ENCODE data around the gene KRT12. TPM values are rescaled to one million over a fixed set of nuclear protein-coding genes. Genes with fewer than 3 reads are reported as not detected.
"Not testable (repeated sequence)": the region's sequence is repeated elsewhere in the genome, so short reads cannot be mapped to it uniquely, and the experiment has no call there.

The KRT12 gene
- total and polyA plus RNA-seq, 5 experiments from 2014 or later: not detected

DNA sequence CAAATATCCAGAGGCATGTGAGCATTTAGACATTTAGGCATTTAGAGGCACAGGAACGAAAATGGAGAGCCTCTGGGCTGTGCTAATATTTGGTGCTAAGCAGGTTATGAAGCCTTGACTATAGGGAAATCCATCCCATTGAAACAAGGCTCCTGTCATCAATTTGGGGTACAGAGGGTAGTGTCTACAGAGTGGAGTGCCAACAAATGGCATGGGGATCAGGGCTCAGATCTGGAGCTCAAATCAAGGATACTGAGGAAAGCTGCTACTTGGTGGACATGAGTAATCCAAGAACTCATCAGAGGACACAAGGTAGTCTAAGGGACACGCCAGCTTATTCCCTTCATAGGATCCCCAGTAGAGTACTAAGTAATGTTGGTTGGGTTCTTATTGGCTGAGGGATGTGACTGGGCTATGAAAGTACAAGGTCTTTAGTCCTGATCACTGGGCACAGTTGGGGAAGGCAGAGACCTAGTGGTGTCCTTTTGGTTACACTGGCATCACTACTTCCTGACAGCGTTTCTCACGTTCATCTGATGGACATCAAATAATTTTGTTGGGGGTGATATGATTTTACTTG, 49.8 kb downstream of the KRT12 start:
- Mint-ChIP-seq H3K4me1 (peaks cover 5 to 24% (median 17%) of the 10 kb centered on the region in 4 donors), H3K27me3 (peaks cover 18 to 30% (median 20%) of the 10 kb centered on the region in 5 donors), H3K36me3 (peaks cover 18 to 26% (median 22%) of the 10 kb centered on the region in 3 donors), H3K27ac (peak overlapping the region in 8 of 10 donors; percentile 18 to 95 (median 48)), H3K4me3 (peak overlapping the region; percentile 40 to 99 (median 71)), H3K9me3 (peaks cover 0 to 20% (median 4%) of the 10 kb centered on the region in 9 donors)
- ATAC-seq (no peak), DNase-seq (no peak)
- POLR2A ChIA-PET: interaction anchor here (1.6 kb wide), 1 partner anchor 871 kb away, joined by 8 read pairs; the partner anchor contains the start of gene EIF1

- peak overlapping the region in 2 of 10 donors; percentile 15 to 99 for H3K4me3 Mint-ChIP-seq
- POLR2A ChIA-PET: interaction anchor here (0.6 to 1.6 kb wide), 6 partner anchors 56 to 1019 kb away, joined by 3 to 9 read pairs (median 4); partner anchors contain the start of gene EIF1
- H3K4me1 Mint-ChIP-seq: peaks cover 4 to 24% (median 17%) of the 10 kb centered on the region in 4 donors
- peaks cover 0 to 20% (median 4%) of the 10 kb centered on the region in 9 donors for H3K9me3 Mint-ChIP-seq
- peaks cover 21 to 36% (median 23%) of the 10 kb centered on the region in 5 donors for H3K27me3 Mint-ChIP-seq
- peaks cover 16 to 23% (median 18%) of the 10 kb centered on the region in 3 donors for H3K36me3 Mint-ChIP-seq
- no peak for DNase-seq
- peak overlapping the region in 1 of 10 donors; percentile 95 for H3K27ac Mint-ChIP-seq
- ATAC-seq: no peak
Observed at GRCh38 chr17:40816569-40816968, 50.5 kb downstream of the KRT12 start.

DNA sequence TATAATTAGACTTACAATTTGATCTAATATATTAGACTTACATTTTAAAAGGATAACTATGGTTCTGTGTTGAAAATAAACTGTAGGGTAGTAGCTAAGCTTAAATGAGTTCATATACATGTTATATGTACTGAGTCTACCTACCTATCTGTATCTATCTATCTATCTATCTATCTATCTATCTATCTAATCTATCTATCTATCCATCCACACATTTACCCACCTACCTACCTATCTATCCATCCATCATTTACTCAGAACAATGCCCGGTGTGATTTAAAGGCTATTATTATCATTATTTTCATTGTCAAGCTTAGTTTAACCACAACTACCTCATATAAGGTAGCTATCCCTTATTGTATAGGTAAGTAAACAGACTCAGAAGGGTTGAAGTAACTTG, 51.6 kb downstream of the KRT12 start:
- peaks cover 15 to 23% (median 18%) of the 10 kb centered on the region in 3 donors for H3K36me3 Mint-ChIP-seq
- DNase-seq: no peak
- peaks cover 28 to 48% (median 30%) of the 10 kb centered on the region in 5 donors for H3K27me3 Mint-ChIP-seq
- POLR2A ChIA-PET: interaction anchor here (1.2 kb wide), 2 partner anchors 267 to 850 kb away, joined by 3 read pairs; no protein-coding TSS in a partner anchor
- no peak overlapping the region for H3K27ac Mint-ChIP-seq
- H3K4me3 Mint-ChIP-seq: no peak overlapping the region
- no peak for ATAC-seq
- H3K4me1 Mint-ChIP-seq: peaks cover 3 to 22% (median 17%) of the 10 kb centered on the region in 4 donors
- peaks cover 0 to 20% (median 4%) of the 10 kb centered on the region in 9 donors for H3K9me3 Mint-ChIP-seq

DNA sequence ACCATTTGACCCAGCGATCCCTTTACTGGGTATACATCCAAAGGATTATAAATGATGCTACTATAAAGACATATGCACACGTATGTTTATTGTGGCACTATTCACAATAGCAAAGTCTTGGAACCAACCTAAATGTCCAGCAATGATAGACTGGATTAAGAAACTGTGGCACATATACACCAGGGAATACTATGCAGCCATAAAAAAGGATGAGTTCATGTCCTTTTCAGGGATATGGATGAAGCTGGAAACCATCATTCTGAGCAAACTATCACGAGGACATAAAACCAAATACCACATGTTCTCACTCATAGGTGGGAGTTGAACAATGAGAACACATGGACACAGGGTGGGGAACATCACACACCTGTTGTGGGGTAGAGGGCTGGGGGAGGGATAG, 52.4 kb downstream of the KRT12 start:
- POLR2A ChIA-PET, H3K27ac Mint-ChIP-seq, ATAC-seq, H3K4me3 Mint-ChIP-seq, DNase-seq: not testable (repeated sequence)
- Mint-ChIP-seq H3K9me3 (peaks cover 0 to 15% (median 4%) of the 10 kb centered on the region in 9 donors), H3K4me1 (peaks cover 2 to 17% (median 14%) of the 10 kb centered on the region in 4 donors), H3K27me3 (peaks cover 31 to 55% (median 37%) of the 10 kb centered on the region in 5 donors), H3K36me3 (peaks cover 15 to 23% (median 18%) of the 10 kb centered on the region in 3 donors)

DNA sequence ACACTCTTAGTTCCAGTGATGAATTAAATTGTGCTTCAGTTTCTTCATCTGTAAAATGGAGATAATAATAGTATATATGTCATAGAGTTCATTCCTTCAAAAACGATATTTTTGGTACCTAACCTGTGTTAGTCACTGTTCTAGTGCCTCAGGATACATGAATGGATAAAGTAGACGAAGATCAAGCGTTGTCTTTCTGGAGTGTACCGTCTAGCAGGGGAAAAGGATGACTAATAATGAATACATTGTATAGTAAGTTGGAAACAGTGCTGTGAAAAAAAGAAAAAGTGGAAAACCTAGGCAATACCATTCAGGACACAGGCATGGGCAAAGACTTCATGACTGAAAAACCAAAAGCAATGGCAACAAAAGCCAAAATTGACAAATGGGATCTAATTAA, 53.2 kb downstream of the KRT12 start:
- no peak for ATAC-seq
- no peak for DNase-seq
- no peak overlapping the region for H3K27ac Mint-ChIP-seq
- POLR2A ChIA-PET: no interaction called here
- peaks cover 2 to 11% (median 10%) of the 10 kb centered on the region in 4 donors for H3K4me1 Mint-ChIP-seq
- H3K36me3 Mint-ChIP-seq: peaks cover 15 to 23% (median 18%) of the 10 kb centered on the region in 3 donors
- H3K4me3 Mint-ChIP-seq: no peak overlapping the region
- peaks cover 34 to 64% (median 43%) of the 10 kb centered on the region in 5 donors for H3K27me3 Mint-ChIP-seq
- H3K9me3 Mint-ChIP-seq: peaks cover 0 to 13% (median 4%) of the 10 kb centered on the region in 9 donors

DNA sequence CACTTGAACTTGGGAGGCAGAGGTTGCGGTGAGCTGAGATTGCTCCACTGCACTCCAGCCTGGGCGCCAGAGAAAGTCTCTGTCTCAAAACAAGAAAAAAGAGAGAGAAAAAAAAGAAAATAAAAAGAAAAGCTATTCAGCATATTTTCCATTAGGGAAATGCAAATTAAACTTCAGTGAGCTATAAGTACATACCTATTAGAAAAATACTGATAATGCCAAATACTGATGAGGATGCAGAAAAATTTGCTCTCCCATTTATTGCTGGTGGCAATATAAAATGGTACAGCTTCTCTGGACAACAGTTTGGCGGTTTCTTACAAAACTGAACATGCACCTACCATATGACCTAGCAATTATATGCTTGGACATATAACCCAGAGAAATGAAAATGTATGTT, 54.4 kb downstream of the KRT12 start:
- H3K9me3 Mint-ChIP-seq: peaks cover 0 to 9% (median 4%) of the 10 kb centered on the region in 9 donors
- H3K4me3 Mint-ChIP-seq: no peak overlapping the region
- DNase-seq: no peak
- no peak for ATAC-seq
- peaks cover 6 to 15% (median 10%) of the 10 kb centered on the region in 3 donors for H3K36me3 Mint-ChIP-seq
- H3K27me3 Mint-ChIP-seq: peaks cover 37 to 75% (median 48%) of the 10 kb centered on the region in 5 donors
- peaks cover 0 to 10% (median 4%) of the 10 kb centered on the region in 4 donors for H3K4me1 Mint-ChIP-seq
- POLR2A ChIA-PET: no interaction called here
- no peak overlapping the region for H3K27ac Mint-ChIP-seq

Other genes with a start within 250 kb of the KRT12 start
- 100 to 1,000 TPM in 1 of 2 experiments, 10 to 100 TPM in 1; 97.5 to 108 TPM for gene SMARCE1, start 219.4 kb downstream of the KRT12 start, total RNA-seq
- 100 to 1,000 TPM; 195 to 229 (median 220) TPM for gene SMARCE1, start 219.4 kb downstream of the KRT12 start, polyA plus RNA-seq
- gene KRT222, start 202.0 kb downstream of the KRT12 start, total RNA-seq: not detected
- under 1 TPM in 1 of 3 donors, not detected in 2; 0.09 TPM for gene KRT222, start 202.0 kb downstream of the KRT12 start, polyA plus RNA-seq
- not detected for gene KRT24, start 163.5 kb downstream of the KRT12 start, total RNA-seq
- not detected for gene KRT24, start 163.5 kb downstream of the KRT12 start, polyA plus RNA-seq
- gene KRT25, start 111.9 kb downstream of the KRT12 start, total RNA-seq: not detected
- not detected for gene KRT25, start 111.9 kb downstream of the KRT12 start, polyA plus RNA-seq
- gene KRT26, start 95.0 kb downstream of the KRT12 start, total RNA-seq: not detected
- gene KRT26, start 95.0 kb downstream of the KRT12 start, polyA plus RNA-seq: not detected
- not detected for gene KRT27, start 84.7 kb downstream of the KRT12 start, total RNA-seq
- gene KRT27, start 84.7 kb downstream of the KRT12 start, polyA plus RNA-seq: not detected
- not detected for gene KRT28, start 67.3 kb downstream of the KRT12 start, total RNA-seq
- gene KRT28, start 67.3 kb downstream of the KRT12 start, polyA plus RNA-seq: not detected
- 10 to 100 TPM; 47.8 to 53.7 TPM for gene KRT10, start 44.6 kb downstream of the KRT12 start, total RNA-seq
- 100 to 1,000 TPM; 185 to 239 (median 204) TPM for gene KRT10, start 44.6 kb downstream of the KRT12 start, polyA plus RNA-seq
- gene KRT20, start 18.0 kb upstream of the KRT12 start, total RNA-seq: not detected
- gene KRT20, start 18.0 kb upstream of the KRT12 start, polyA plus RNA-seq: not detected
- not detected for gene KRT23, start 70.4 kb upstream of the KRT12 start, total RNA-seq
- not detected for gene KRT23, start 70.4 kb upstream of the KRT12 start, polyA plus RNA-seq
- not detected for gene KRT39, start 99.7 kb upstream of the KRT12 start, total RNA-seq
- not detected for gene KRT39, start 99.7 kb upstream of the KRT12 start, polyA plus RNA-seq
- not detected for gene KRT40, start 117.1 kb upstream of the KRT12 start, total RNA-seq
- not detected for gene KRT40, start 117.1 kb upstream of the KRT12 start, polyA plus RNA-seq
- not detected for gene KRTAP3-3, start 126.9 kb upstream of the KRT12 start, total RNA-seq
- gene KRTAP3-3, start 126.9 kb upstream of the KRT12 start, polyA plus RNA-seq: not detected
- not detected for gene KRTAP3-2, start 132.7 kb upstream of the KRT12 start, total RNA-seq
- not detected for gene KRTAP3-2, start 132.7 kb upstream of the KRT12 start, polyA plus RNA-seq
- gene KRTAP3-1, start 141.9 kb upstream of the KRT12 start, total RNA-seq: not detected
- not detected for gene KRTAP3-1, start 141.9 kb upstream of the KRT12 start, polyA plus RNA-seq
- gene KRTAP1-5, start 160.0 kb upstream of the KRT12 start, total RNA-seq: not detected
- gene KRTAP1-5, start 160.0 kb upstream of the KRT12 start, polyA plus RNA-seq: not detected
- not detected for gene KRTAP1-4, start 163.0 kb upstream of the KRT12 start, total RNA-seq
- not detected for gene KRTAP1-4, start 163.0 kb upstream of the KRT12 start, polyA plus RNA-seq
- gene KRTAP1-3, start 167.7 kb upstream of the KRT12 start, total RNA-seq: not detected
- gene KRTAP1-3, start 167.7 kb upstream of the KRT12 start, polyA plus RNA-seq: not detected
- not detected for gene KRTAP1-1, start 174.2 kb upstream of the KRT12 start, total RNA-seq
- gene KRTAP1-1, start 174.2 kb upstream of the KRT12 start, polyA plus RNA-seq: not detected
- gene KRTAP2-1, start 180.1 kb upstream of the KRT12 start, total RNA-seq: not detected
- gene KRTAP2-1, start 180.1 kb upstream of the KRT12 start, polyA plus RNA-seq: not detected
- not detected for gene KRTAP2-2, start 188.0 kb upstream of the KRT12 start, total RNA-seq
- not detected for gene KRTAP2-2, start 188.0 kb upstream of the KRT12 start, polyA plus RNA-seq
- gene KRTAP2-3, start 192.9 kb upstream of the KRT12 start, total RNA-seq: not detected
- not detected for gene KRTAP2-3, start 192.9 kb upstream of the KRT12 start, polyA plus RNA-seq
- not detected for gene KRTAP2-4, start 198.7 kb upstream of the KRT12 start, total RNA-seq
- not detected for gene KRTAP2-4, start 198.7 kb upstream of the KRT12 start, polyA plus RNA-seq
- not detected for gene KRTAP4-7, start 216.9 kb upstream of the KRT12 start, total RNA-seq
- gene KRTAP4-7, start 216.9 kb upstream of the KRT12 start, polyA plus RNA-seq: not detected
- not detected for gene KRTAP4-8, start 230.9 kb upstream of the KRT12 start, total RNA-seq
- gene KRTAP4-8, start 230.9 kb upstream of the KRT12 start, polyA plus RNA-seq: not detected
- not detected for gene KRTAP4-16, start 235.0 kb upstream of the KRT12 start, total RNA-seq
- not detected for gene KRTAP4-16, start 235.0 kb upstream of the KRT12 start, polyA plus RNA-seq
- gene KRTAP4-9, start 238.2 kb upstream of the KRT12 start, total RNA-seq: not detected
- not detected for gene KRTAP4-9, start 238.2 kb upstream of the KRT12 start, polyA plus RNA-seq